ENCODE measurements around the gene KLHL40.

Gene KLHL40

GRCh38 chr3:42685363-42685881, at the start of gene KLHL40:
TSS of gene KLHL40 (plus strand) at chr3:42685537. CDS start at chr3:42685619, 82 bp downstream.
- DNase-seq = no peak

GRCh38 chr3:42637001-42637400, 48.3 kb upstream of the KLHL40 start:
- DNase-seq = no peak

DNA sequence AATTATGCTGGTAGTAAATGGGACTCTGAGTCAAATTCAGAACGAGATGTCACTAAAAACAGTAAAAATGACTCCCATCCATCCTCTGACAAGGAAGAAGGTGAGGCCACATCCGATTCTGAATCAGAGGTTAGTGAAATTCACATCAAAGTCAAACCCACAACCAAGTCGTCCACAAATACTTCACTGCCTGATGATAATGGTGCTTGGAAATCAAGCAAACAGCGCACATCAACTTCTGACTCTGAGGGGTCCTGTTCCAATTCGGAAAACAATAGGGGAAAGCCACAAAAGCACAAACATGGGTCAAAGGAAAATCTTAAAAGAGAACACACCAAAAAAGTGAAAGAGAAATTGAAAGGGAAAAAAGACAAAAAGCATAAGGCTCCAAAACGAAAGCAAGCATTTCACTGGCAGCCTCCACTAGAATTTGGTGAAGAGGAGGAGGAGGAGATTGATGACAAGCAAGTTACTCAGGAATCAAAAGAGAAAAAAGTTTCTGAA, 46.9 kb upstream of the KLHL40 start:
- DNase-seq = no peak

DNA sequence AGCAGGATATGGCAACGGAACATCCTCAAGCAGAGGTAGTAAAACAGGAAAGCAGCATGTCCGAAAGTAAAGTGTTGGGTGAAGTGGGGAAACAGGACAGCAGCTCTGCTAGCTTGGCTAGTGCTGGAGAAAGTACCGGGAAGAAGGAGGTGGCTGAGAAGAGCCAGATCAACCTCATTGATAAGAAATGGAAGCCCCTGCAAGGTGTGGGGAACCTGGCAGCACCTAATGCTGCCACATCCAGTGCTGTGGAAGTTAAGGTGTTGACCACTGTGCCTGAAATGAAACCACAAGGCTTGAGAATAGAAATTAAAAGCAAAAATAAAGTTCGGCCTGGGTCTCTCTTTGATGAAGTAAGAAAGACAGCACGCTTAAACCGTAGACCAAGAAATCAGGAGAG, 46.1 kb upstream of the KLHL40 start:
- DNase-seq = no peak

DNA sequence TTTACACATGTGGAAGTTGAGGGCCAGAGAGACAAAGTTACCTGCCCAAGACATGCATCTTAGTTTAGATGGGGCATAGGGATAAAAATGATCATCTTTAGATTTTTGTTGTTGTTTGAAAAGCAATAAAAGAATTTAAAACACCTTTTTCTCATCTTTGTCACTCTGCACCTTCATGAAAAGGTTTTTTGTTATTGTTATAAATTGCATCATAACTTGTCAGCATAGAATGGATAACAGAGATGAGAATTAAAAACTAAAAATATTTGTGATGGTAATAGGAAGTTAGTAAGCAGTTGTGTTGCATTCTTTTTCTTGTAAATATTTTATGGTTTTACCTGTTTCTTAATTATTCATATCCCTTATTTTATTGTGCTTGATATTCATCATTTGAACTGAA, 45.2 kb upstream of the KLHL40 start:
- DNase-seq = no peak

DNA sequence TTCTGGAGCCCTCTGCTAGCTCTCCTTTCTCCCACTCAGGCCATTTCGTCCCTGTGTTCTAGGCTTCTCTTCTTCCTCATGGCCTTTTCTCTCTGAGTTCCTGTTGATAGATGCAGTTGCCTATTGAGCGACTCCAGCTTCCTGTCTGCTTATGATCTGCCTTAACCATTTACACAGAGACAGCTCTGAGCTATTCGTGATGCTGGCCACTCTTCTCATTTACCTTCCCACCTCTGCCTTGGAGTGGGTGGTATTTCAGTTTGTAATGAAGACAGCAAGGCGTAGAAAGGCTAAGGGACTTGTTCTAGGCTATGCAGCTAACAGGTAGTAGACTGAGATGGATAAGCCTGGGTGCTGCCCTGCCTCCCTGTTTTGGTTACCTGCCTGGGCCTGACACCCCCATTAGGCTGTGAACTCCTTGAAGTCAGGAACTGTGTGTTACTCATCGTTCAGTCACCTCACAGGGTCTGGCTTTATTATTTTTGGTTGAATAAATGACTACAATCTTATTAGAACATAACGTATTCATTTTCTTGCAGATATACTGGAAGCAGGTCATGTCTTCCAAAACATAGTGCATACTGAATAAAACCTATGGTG, 44.5 kb upstream of the KLHL40 start:
- DNase-seq = no peak

DNA sequence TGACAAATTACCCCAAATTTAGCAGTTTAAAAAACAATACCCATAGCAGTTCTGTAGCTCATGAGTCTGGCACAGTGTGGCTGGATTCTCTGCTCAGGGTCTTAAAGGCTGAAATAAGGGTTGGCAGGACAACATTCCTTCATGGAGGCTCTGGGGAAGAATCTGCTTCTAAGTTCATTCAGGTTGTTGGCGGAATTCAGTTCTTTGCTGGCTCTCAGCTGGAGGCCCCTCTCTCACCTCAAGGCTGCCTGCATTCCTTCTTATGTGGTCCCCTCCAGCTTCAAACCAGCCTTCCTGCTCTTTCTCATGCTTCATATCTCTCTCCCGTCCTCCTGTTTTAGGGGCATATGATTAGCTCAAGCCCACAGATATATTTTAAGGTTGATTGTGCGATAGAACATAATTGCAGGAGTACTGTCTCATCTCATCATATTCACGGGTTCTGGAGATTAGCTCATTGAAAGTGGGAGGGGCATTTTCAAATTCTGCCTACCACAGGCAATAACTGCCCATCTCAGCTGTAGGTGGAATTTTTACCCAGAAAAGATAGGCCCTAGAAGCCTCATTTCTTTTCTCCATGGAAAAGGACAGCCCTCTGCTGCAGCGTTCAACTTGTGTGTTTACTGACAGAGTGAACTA, 37.4 kb upstream of the KLHL40 start:
- DNase-seq = no peak

DNA sequence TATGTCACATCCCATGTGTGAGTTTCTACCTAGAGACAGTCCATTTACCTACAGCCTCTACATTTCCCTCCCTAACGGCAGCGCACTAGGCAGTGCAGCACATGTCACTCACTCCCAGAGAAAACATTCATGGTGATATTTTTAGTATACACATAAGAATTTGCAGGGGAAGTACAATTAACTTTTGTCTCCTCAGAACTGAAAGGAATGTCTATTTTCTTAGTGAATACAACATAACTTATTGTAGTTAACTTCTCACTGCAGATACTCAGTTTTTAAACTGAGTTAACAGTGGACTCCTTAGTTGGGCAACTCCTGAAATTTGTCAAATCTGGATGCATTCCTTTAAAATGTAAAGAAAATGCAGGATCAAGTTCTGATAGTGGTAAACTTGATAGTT, 36.3 kb upstream of the KLHL40 start:
- no peak for DNase-seq

- no peak for DNase-seq
Observed at GRCh38 chr3:42649783-42650182, 35.6 kb upstream of the KLHL40 start.

DNA sequence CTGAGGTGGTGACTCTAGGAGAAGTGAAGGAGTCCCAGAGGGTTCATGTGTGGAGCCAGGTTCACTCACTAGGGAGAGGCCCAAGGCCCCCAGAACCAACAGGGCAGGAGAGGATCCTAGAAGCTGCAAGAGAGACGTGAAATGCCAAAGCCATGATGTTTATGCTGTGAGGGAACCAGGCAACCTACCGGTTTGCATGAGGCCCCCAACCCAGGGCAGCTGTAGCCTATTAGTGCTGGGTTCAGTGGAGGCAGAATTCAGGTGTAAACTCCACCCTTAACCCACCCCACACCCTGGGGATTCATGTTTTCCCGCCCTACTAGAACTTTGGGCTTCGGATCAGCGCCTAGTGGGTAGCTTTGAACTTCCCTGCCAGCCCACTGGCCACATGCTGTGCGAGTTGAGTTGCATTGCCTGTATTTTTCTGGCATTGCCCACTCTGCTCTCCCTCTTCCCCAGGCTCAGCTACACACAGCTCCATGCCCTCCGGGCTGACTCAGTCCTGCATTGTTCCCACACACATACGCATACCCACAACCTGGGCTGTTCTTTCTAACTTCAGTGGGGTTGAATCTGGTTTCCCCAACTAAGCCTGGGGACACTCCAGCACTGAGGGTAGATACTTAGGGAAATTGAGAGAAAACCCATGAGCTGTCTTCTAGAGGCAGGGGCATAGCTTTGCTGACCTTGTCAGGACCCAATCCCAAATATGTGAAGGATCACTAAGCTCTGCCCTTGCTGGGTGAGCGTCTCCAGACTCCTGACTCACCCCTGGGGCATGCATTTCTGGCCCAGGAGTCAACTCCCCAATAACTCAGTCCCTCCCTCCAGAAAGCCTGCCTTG, 33.9 kb upstream of the KLHL40 start:
- DNase-seq = no peak

- no peak for DNase-seq
Observed at GRCh38 chr3:42652251-42652610, 33.1 kb upstream of the KLHL40 start.

DNA sequence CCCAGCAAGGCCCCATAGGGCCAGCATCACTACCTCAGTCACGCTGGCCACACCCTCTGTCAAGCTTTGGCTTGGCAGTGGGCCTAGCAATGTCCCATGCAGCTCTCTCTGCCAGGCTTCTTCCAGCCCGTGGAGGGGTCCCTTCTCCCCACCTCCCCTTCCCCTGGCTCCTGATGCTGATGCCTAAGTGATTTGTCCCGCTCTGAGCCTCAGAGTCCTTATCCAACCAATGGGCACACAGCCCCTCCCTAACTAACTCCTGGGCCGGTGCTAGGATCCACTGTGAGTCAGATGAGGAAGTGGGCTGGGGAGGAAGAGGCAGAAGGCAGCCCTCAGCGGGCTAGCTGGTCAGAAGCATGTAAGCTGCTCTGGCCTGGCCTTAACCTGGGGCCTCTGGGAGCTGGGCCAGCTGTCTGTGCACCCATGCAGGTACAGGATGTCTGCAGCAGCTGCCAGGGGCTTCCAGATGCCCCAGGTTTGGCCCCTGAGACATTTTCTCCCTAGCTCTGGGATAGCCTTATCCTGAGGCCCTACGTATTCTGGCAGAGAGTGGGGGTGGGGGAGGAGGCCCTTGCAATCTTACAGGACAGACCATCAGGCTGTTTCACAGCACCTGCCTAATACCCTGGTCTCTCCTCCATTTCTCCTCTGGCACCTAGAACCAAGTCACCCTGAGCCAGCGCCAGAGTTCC, 32.6 kb upstream of the KLHL40 start:
- no peak for DNase-seq

DNA sequence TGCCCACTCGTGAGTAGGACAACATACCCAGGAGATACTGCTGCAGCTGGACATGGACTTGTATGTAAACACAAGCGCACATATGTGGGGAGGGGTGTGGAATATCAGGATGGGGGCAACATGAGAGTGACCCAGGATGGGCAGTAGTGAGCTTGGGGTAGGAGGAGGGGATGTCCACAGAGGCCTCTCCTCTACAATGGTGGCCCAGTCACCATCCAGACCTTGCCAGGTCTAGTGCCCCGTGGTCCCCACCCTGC, 32.1 kb upstream of the KLHL40 start:
- no peak for DNase-seq

- DNase-seq = no peak
Observed at GRCh38 chr3:42653560-42654330, 31.6 kb upstream of the KLHL40 start, which contains the start of gene ZBTB47. TSS of gene ZBTB47 (plus strand) at chr3:42653697. CDS start at chr3:42658356, 4,659 bp downstream.

- peak; percentile 78 for DNase-seq
Observed at GRCh38 chr3:42654331-42655201, 30.8 kb upstream of the KLHL40 start.

- DNase-seq = no peak
Observed at GRCh38 chr3:42655331-42655888, 29.9 kb upstream of the KLHL40 start.

GRCh38 chr3:42655980-42656679, 29.2 kb upstream of the KLHL40 start:
- no peak for DNase-seq

DNA sequence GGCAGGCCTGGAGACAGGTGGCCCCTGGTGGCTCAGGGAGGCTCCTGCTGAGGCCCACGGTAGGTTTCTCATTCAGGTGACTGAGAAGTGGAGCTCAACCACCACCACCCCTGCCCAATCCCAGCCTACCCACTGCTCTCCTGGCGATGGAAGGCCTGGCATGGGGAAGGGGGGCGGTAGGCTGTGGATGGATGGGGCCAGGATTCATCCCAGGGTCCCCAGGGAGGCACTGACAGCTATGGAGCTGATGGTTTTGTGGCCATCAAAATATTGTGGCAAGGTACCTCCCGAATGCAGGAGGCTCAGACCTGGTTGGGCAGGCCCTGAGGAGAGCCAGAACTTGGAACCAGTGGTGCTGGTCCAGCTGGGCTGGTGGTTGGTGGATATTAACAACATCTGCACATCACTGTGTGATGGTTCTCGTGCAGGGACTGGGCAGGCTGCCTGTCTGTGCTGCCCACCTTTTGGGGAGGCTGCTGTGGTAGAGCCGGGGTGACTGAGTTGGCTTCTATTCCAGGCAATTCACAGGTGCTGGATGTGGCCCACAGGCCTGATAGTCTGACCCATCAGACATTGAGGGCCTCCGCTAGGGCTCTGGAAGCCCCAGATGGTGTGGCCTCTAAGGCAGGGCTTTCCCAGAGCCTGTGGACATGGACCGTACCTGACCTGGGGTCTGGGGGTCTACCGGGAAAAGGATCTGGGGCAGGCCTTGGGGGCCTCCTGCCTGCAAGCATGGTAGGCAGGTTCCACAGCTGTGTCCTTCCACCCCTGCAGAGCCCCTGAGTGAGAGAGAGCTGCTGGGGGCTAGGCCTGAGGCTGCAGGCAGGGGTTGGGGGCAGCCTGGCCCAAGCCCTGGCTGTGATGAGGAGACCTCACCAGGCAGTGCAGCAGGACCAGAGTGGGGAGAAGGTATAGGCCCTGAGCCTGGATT, 28.4 kb upstream of the KLHL40 start:
- DNase-seq = no peak

DNA sequence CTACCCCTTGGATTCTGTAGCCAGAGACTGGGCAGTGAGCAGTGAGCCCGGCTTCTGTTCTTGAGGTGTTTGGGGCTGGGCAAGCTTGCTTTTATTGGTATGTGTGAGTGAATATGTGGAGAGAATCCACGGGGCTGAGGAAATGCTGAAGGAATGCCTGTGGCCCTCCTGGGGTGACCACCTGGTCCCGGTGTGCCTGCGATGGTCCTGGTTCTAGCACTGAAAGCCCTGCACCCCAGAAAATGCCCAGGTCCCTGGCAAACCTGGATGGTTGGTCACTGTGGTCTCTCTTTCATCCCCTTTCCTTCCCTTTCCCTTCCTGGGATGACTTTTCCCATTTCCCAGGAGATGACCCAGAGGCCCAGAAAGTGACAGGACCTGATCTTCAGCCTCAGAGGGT, 27.7 kb upstream of the KLHL40 start:
- no peak for DNase-seq

All from retina (tissue), 1 donor.